ENCODE measurements around the gene MGAT5. TPM values are rescaled to one million over a fixed set of nuclear protein-coding genes. Genes with fewer than 3 reads are reported as not detected.

The MGAT5 gene
- polyA plus RNA-seq, 4 donors, result 51.2 to 57.2 (median 53.7) TPM

DNA sequence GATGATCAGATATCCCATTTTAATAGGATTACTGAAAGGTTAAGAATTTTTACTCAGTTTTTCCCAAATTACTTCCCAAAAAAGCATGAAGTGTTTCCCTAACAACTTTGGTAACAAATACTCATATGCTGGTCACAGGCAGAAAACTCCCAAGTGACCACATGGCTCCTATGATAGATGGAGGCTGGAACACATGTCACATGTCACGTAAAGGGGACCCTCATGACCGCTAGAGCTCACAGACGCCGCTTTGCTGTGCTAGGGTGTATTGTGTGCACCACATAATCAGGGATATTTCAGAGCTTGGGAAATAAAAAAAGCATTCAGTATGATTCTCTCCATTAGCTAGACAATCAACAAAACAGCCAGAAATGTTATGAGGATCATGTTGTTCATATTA is 236.7 kb downstream of the MGAT5 start:
- no peak for DNase-seq (ENCODE audit: low read depth in 4 of 4, low spot score in 3 of 4)

DNA sequence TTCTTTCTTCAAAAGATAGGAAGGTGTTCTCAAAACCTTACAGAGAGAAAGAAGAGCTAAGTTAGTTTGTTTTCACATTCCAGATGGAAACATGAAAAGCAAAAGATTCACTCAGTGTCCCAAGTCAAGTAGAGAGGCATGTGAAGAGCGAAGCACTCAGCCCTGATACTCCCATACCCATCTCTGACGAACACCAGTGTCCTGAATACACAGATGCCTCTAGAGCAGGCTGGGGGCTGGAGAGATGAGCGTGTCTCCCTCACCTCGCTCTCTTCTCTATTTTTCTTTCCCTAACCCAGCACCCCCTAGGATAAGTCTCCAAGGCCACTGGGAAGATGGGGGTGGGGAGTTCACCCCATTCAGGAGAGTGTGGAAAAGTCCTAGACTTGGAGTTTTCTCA is 237.2 kb downstream of the MGAT5 start:
- DNase-seq (ENCODE audit: low read depth in 4 of 4, low spot score in 3 of 4), result no peak

DNA sequence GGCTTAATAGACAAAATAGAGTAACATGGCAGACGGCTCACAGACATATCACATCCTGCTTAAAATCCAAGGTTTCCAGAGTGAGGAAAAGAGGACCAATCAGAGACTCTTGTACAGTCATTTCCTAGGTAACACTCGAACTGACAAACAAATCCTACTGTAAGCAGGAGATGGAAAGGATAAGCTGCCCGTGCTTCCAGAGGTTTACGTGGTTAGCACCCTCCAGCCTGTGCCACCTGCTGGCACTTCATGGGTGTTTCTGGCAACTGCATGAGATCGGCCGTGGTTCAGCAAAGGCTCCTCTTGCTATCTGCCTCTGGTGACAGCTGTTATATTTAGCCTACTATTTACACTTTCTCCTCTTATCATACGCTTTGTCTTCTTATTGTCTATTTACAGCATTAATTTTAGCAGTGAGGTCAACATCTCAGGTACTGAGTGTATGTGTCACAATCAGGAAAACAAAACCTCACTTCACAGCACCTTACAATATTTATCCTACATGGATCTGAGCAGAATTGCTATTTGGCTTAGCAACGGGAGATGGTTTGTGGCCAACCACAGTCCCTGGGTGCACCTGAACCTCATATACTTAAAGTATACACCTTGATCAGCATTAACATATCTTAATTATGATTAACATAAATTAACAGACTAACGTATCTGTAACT is 238.0 kb downstream of the MGAT5 start:
- no peak for DNase-seq (ENCODE audit: low read depth in 4 of 4, low spot score in 3 of 4)

DNA sequence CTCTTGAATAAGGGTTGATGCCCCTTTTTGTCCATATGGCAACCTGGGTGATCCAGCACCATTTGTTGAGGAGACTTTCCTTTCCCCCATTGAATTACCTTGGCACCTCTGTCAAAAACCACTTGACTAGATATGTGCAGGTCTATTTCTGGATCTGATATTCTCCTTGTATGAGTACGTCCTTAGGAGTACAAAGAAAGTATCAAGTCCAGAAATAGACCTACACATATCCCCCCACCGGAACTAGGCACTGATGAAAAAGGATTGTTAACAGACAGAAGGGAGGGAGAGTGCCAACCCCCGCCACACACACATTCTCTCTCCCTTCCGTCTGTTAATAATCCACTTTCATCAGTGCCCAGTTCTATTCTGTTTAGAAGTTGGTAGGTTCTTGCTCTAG is 239.9 kb downstream of the MGAT5 start:
- DNase-seq (ENCODE audit: low read depth in 4 of 4, low spot score in 3 of 4), result no peak

DNA sequence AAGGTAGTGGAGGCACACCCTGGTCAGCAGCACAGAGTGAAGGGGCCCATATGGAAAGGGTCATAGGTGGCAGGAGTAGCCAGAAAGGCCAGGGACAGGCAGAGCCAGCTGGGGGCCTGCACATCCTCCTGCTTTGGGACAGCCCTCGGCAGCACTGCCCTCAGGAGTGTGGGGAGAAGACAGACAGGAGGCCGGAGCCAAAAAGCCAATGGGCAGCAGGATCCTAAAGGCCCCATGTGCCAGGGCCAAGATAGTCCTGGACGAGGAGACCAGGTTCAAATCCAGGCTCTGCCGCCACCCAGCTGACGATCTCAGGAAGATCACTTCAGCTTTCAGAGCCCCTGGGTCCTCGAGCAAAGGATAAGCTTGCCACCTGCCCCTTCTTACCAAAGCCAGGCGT is 244.8 kb downstream of the MGAT5 start:
- no peak for DNase-seq (ENCODE audit: low read depth in 4 of 4, low spot score in 3 of 4)

DNA sequence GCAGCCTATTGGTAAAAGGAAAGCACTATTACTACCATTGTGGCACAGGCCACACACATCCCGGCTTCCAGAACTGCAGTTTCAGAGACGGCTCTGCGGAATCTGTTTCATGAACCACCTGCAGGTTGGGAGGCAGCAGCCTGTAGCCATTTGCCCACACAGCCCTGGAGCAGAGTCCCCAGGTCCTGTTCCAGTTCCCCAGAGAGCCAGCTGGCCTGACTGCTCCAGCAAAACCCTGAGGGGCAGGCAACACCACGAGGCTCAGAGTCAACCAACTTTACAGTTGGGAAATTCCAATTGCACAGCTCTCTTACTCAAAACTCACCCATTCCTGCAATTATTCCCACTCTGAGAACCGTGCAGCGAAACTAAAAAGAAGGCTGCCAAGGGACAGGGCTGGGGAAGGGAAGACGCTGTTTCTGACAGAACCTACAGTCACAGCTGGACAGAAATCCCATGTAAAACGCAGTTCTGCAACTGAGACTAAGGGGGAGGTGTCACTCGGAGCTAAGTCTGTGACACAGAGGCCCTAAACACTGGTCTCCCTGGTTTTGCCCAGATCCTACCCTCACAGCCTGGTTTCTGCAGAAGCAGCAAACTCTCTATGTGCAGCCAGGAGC is 245.5 kb downstream of the MGAT5 start:
- DNase-seq (ENCODE audit: low read depth in 4 of 4, low spot score in 3 of 4), result no peak

DNA sequence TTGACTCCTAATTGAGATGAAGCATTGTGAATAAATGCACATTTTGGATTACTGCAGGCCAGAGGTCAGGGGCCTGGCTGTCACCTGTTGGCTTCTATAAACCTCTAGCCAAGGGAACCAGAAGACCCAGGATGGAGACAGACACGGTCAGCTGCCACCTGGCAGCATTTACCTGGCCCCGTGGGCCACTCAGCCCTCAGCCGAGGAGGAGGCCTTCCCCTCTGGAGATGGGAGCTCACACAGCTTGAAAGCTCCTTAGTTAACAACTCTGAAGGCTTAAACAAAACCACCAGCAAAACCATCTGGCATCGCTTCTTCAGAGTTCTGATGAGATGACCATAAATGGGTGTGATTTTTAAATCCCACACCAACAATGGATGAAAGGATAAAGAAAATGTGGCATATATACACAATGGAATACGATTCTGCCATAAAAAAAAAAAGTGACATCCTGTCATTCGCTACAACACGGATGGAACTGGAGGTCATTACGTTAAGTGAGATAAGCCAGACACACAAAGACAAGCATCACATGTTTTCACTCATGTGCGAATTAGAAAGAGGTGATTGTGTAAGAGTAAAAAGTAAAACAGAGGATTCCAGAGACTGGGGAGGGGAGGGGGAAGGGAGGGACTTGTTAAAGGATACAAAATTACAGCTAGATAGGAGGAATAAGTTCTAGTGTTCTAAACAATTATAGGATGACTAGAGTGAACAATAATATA is 246.5 kb downstream of the MGAT5 start:
- DNase-seq (ENCODE audit: low read depth in 4 of 4, low spot score in 3 of 4), result no peak

DNA sequence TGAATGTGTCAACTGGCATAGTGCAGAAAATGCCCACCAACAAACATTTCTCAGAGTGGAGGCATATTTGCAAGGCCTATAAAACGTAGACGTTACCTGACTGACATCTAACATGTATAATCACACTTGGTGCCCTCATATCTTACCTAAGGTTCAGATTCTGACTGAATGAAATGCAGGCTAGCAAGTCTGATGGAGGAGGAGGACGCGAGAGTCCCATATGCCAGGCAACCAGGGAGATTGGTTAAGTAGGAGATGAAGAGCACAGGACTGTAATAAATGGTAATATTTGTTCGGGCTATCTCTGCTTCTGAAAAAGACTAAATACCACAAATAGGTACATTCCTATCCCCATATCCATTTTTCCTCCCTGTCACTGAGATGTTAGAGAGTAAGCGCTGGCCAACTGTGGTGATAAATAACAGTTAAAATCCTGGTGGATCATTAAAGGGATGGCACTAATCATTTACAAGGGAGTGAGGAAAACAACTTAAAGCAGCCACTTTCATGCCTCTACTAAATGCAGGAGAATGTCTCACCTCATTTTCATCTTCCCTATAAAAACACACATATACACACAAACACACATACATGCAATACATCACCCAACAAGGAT is 247.7 kb downstream of the MGAT5 start:
- DNase-seq (ENCODE audit: low read depth in 4 of 4, low spot score in 3 of 4), result no peak

DNA sequence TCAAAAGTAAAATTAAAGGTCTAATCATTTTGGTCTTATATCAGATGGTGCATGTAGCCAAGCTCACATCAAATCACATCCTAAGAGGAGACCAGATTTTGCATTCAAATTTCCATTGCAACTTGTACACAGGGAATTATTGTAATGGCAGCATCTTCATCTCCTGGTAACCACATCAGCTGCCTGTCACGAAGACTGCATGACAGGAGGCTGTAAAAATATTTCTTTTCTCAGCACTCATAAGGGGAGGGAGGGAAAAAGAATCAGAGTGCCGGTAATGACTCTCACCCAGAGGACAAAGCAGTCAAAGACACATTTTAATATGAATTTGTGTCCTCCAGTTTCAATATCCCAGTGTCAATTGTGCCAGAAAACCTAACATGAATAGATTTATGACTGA is 248.2 kb downstream of the MGAT5 start:
- no peak for DNase-seq (ENCODE audit: low read depth in 4 of 4, low spot score in 3 of 4)
